PC-9 (cell line): ENCODE data around the gene GMPPA. TPM values are rescaled to one million over a fixed set of nuclear protein-coding genes. Genes with fewer than 3 reads are reported as not detected.

ENCODE experiments used
- BruUV-seq: library from RNA; stranded (reverse); fragments of 400-500 nt; replicated peaks from 2 replicates; lab custom pipeline; 2021; lab: Mats Ljungman, UMichigan
- CTCF ChIA-PET: fragments of 300-600 bp; sonication (Branson Sonifier 250); formaldehyde crosslinking; loops from one replicate; lab custom pipeline; 2022; ENCODE audit warnings: antibody characterized with exemption; lab: Charles Lee
- POLR2A ChIA-PET: fragments of 300-600 bp; sonication (Branson Sonifier 250); formaldehyde crosslinking; loops from one replicate; lab custom pipeline; 2022; ENCODE audit warnings: antibody characterized with exemption; ENCODE audit not compliant: unreplicated experiment; lab: Charles Lee
- DNase-seq, 2 experiments: peaks; one replicate each; pipeline versions ENCODE4 v3.0.0 to v3.0.0-alpha.2; 2015 to 2022; ENCODE audit warnings: mixed read lengths in 1 of 2
- H2AFZ ChIP-seq: fragments of 200-600 bp; sonication (generic); 2 replicates; pipeline ENCODE4 v1.8.1; 2017; ENCODE audit warnings: antibody characterized with exemption
- H3F3A ChIP-seq: fragments of 200-600 bp; sonication (generic); 2 replicates; pipeline ENCODE4 v1.8.1; 2017; ENCODE audit warnings: antibody characterized with exemption, mild to moderate bottlenecking, low read depth; ENCODE audit not compliant: insufficient read depth
- H3K27ac ChIP-seq: fragments of 200-600 bp; sonication (generic); 2 replicates; pipeline ENCODE4 v1.6.1; 2016; ENCODE audit warnings: mixed run types
- H3K27me3 ChIP-seq: fragments of 200-600 bp; sonication (generic); 2 replicates; pipeline ENCODE4 v1.6.1; 2016; ENCODE audit warnings: low read depth, mixed run types; ENCODE audit not compliant: insufficient read depth
- H3K36me3 ChIP-seq: fragments of 200-600 bp; sonication (generic); 2 replicates; pipeline ENCODE4 v1.6.1; 2016; ENCODE audit warnings: low read depth, mixed run types
- H3K4me1 ChIP-seq: fragments of 200-600 bp; sonication (generic); replicated peaks from 2 replicates; pipeline ENCODE4 v1.6.1; 2016; ENCODE audit warnings: mixed run types; ENCODE audit not compliant: insufficient read depth
- H3K4me2 ChIP-seq: fragments of 200-600 bp; sonication (generic); 2 replicates; pipeline ENCODE4 v1.6.1; 2017; ENCODE audit warnings: mixed run types
- H3K4me3 ChIP-seq: fragments of 200-600 bp; sonication (generic); 2 replicates; pipeline ENCODE4 v1.6.1; 2016; ENCODE audit warnings: mixed run types
- H3K79me2 ChIP-seq: fragments of 200-600 bp; sonication (generic); 2 replicates; pipeline ENCODE4 v1.6.1; 2017; ENCODE audit warnings: low read depth, mixed run types
- H3K9me2 ChIP-seq: fragments of 200-600 bp; sonication (generic); 2 replicates; pipeline ENCODE4 v1.8.1; 2017; ENCODE audit warnings: mild to moderate bottlenecking; ENCODE audit not compliant: insufficient read depth
- H3K9me3 ChIP-seq: fragments of 200-600 bp; sonication (generic); 2 replicates; pipeline ENCODE4 v1.8.1; 2016; ENCODE audit warnings: low read depth; ENCODE audit not compliant: insufficient read depth
- H4K20me1 ChIP-seq: fragments of 200-600 bp; sonication (generic); 2 replicates; pipeline ENCODE4 v1.8.1; 2017; ENCODE audit not compliant: insufficient read depth
- CTCF ChIP-seq: fragments of 200-600 bp; sonication (generic); conservative IDR thresholded peaks from 2 replicates; pipeline ENCODE4 v1.6.1; 2017; ENCODE audit warnings: mixed run types, antibody characterized with exemption, mild to moderate bottlenecking, moderate library complexity
- EZH2 ChIP-seq: fragments of 200-600 bp; sonication (generic); IDR thresholded peaks from 2 replicates; pipeline ENCODE4 v1.8.0; 2017; ENCODE audit warnings: antibody characterized with exemption, low read depth
- intact Hi-C: fragments of 100-400 bp; cut with micrococcal nuclease; formaldehyde crosslinking; loops from one replicate; pipeline ENCODE4 v1.10.0; 2022; ENCODE audit not compliant: unreplicated experiment
- total RNA-seq: library from RNA; stranded (reverse); gene quantifications from 2 replicates; pipeline ENCODE4 v1.2.3, GENCODE V29; 2021

The GMPPA gene
- total RNA-seq, 1 experiment from 2014 or later, result 57.2 TPM

- CTCF ChIA-PET, result interaction anchor here (0.6 kb wide), 3 partner anchors 19 to 90 kb away, joined by 3 read pairs; no protein-coding TSS in a partner anchor
- Histone ChIP-seq H2AFZ (no peak overlapping the region), H3K9me3 (no peaks in the 10 kb centered on the region), H3K36me3 (no peaks in the 10 kb centered on the region), H3K4me3 (no peak overlapping the region), H3K9me2 (no peaks in the 10 kb centered on the region), H3K79me2 (no peaks in the 10 kb centered on the region), H4K20me1 (no peaks in the 10 kb centered on the region), H3K27me3 (peaks cover 7% of the 10 kb centered on the region; the same call in 1 of the 2 replicates), H3K4me2 (no peak overlapping the region), H3K4me1 (peaks cover 4% of the 10 kb centered on the region), H3K27ac (no peak overlapping the region), H3F3A (no peaks in the 10 kb centered on the region)
- no peak for DNase-seq
- BruUV-seq, result no TSS peak
- intact Hi-C loops, result no loop called here
- POLR2A ChIA-PET, result no interaction called here
- TF ChIP-seq CTCF (no peak), EZH2 (no peak)
Measured at GRCh38 chr2:219492575-219492974, 6.1 kb upstream of the GMPPA start.

- H3K9me2 ChIP-seq, result no peaks in the 10 kb centered on the region
- peaks cover 7% of the 10 kb centered on the region; the same call in 1 of the 2 replicates for H3K27me3 ChIP-seq
- no peak overlapping the region for H3K4me3 ChIP-seq
- no peak for DNase-seq
- no peaks in the 10 kb centered on the region for H4K20me1 ChIP-seq
- CTCF ChIA-PET, result interaction anchor here (0.6 kb wide), 2 partner anchors 29 to 90 kb away, joined by 3 read pairs; no protein-coding TSS in a partner anchor
- H3F3A ChIP-seq, result peaks cover 1% of the 10 kb centered on the region; the same call in 1 of the 2 replicates
- no peak overlapping the region for H3K27ac ChIP-seq
- no peaks in the 10 kb centered on the region for H3K36me3 ChIP-seq
- H2AFZ ChIP-seq, result no peak overlapping the region
- no peaks in the 10 kb centered on the region for H3K9me3 ChIP-seq
- no peaks in the 10 kb centered on the region for H3K79me2 ChIP-seq
- intact Hi-C loops, result no loop called here
- H3K4me2 ChIP-seq, result no peak overlapping the region
- H3K4me1 ChIP-seq, result peaks cover 6% of the 10 kb centered on the region
- TF ChIP-seq EZH2, result no peak
- TF ChIP-seq CTCF, result no peak
- POLR2A ChIA-PET, result no interaction called here
- no TSS peak for BruUV-seq
Measured at GRCh38 chr2:219493086-219493485, 5.6 kb upstream of the GMPPA start.

GRCh38 chr2:219494952-219495530 is 3.6 kb upstream of the GMPPA start:
- intact Hi-C loops, result loop anchor here (5.0 kb wide), 1 partner anchor 38 kb away; no protein-coding TSS in a partner anchor
- CTCF ChIA-PET, result interaction anchor here (0.6 to 1.2 kb wide), 5 partner anchors 15 to 35 kb away, joined by 3 to 10 read pairs (median 4); no protein-coding TSS in a partner anchor
- H2AFZ ChIP-seq, result no peak overlapping the region
- H3K4me1 ChIP-seq, result peaks cover 14% of the 10 kb centered on the region
- H3K9me2 ChIP-seq, result no peaks in the 10 kb centered on the region
- TF ChIP-seq CTCF (no peak), EZH2 (no peak)
- peaks cover 11% of the 10 kb centered on the region; the same call in 1 of the 2 replicates for H3K79me2 ChIP-seq
- no peak overlapping the region for H3K4me3 ChIP-seq
- H3K27me3 ChIP-seq, result peaks cover 7% of the 10 kb centered on the region; the same call in 1 of the 2 replicates
- H3F3A ChIP-seq, result peaks cover 4% of the 10 kb centered on the region; the same call in 1 of the 2 replicates
- no peaks in the 10 kb centered on the region for H3K9me3 ChIP-seq
- H3K27ac ChIP-seq, result no peak overlapping the region
- POLR2A ChIA-PET, result interaction anchor here (0.7 kb wide), 1 partner anchor 9 kb away, joined by 5 read pairs; no protein-coding TSS in a partner anchor
- DNase-seq, result no peak
- no TSS peak for BruUV-seq
- H4K20me1 ChIP-seq, result no peaks in the 10 kb centered on the region
- H3K4me2 ChIP-seq, result no peak overlapping the region
- no peaks in the 10 kb centered on the region for H3K36me3 ChIP-seq
